CD4-positive, alpha-beta T cell (primary cell): ENCODE data around the gene ZNF37A. TPM values are rescaled to one million over a fixed set of nuclear protein-coding genes. Genes with fewer than 3 reads are reported as not detected.

ENCODE experiments used
- ATAC-seq: fragments of 200-7000 bp; cut with Tn5 transposase; one replicate; pipeline ENCODE4 v1.10.0; 2022; ENCODE audit warnings: mild to moderate bottlenecking; ENCODE audit not compliant: poor library complexity
- CTCF ChIA-PET: fragments of 350-600 bp; sonication (Branson Sonifier 250); formaldehyde crosslinking; loops from one replicate; lab custom pipeline; 2021; ENCODE audit warnings: antibody characterized with exemption, inconsistent platforms; lab: Charles Lee
- POLR2A ChIA-PET: fragments of 350-600 bp; sonication (Branson Sonifier 250); formaldehyde crosslinking; loops from one replicate; lab custom pipeline; 2021; ENCODE audit warnings: antibody characterized with exemption, inconsistent platforms; lab: Charles Lee
- DNase-seq, 14 experiments: peaks; one replicate each; pipeline ENCODE4 v3.0.0-alpha.2; 2013 to 2020; ENCODE audit warnings: mixed read lengths in 2 of 14
- H3K27ac ChIP-seq, 2 donors: one replicate each; pipeline versions ENCODE4 v1.5.1 to v1.7.0; 2013; ENCODE audit warnings: low read length in 2 of 2, low read depth in 1 of 2, mild to moderate bottlenecking in 1 of 2
- H3K27me3 ChIP-seq, 2 experiments: 1 replicate in 1 of 2; 2 replicates in 1 of 2; pipeline versions ENCODE4 v1.6.1 to v1.7.0; 2013; ENCODE audit warnings: low read length in 2 of 2, control low read depth in 1 of 2, mild to moderate bottlenecking in 1 of 2, moderate library complexity in 1 of 2; ENCODE audit not compliant: insufficient read depth in 2 of 2, control insufficient read depth in 1 of 2
- H3K36me3 ChIP-seq: one replicate; pipeline ENCODE4 v1.6.1; 2013; ENCODE audit warnings: low read length, control low read depth; ENCODE audit not compliant: insufficient read depth
- H3K4me1 ChIP-seq: one replicate; pipeline ENCODE4 v1.6.1; 2013; ENCODE audit warnings: low read length, control low read depth; ENCODE audit not compliant: insufficient read depth
- H3K4me3 ChIP-seq: one replicate; pipeline ENCODE4 v1.5.1; 2013; ENCODE audit warnings: mild to moderate bottlenecking, low read length, moderate library complexity
- H3K9me3 ChIP-seq, 2 experiments: 1 replicate in 1 of 2; 2 replicates in 1 of 2; pipeline versions ENCODE4 v1.6.1 to v1.7.0; 2013; ENCODE audit warnings: low read length in 2 of 2, mild to moderate bottlenecking in 2 of 2, control low read depth in 1 of 2, moderate library complexity in 1 of 2; ENCODE audit not compliant: control insufficient read depth in 1 of 2, insufficient read depth in 1 of 2
- H3K27ac Mint-ChIP-seq: one replicate; pipeline ENCODE4 v1.8.0; 2020; ENCODE audit warnings: mixed read lengths
- H3K27me3 Mint-ChIP-seq: one replicate; pipeline ENCODE4 v1.8.0; 2021; ENCODE audit warnings: mixed read lengths
- H3K36me3 Mint-ChIP-seq: one replicate; pipeline ENCODE4 v1.8.0; 2021; ENCODE audit warnings: low read depth, mixed read lengths
- H3K4me1 Mint-ChIP-seq: one replicate; pipeline ENCODE4 v1.8.0; 2021; ENCODE audit warnings: low read depth, mixed read lengths
- H3K4me3 Mint-ChIP-seq: one replicate; pipeline ENCODE4 v1.8.0; 2020; ENCODE audit warnings: mild to moderate bottlenecking, mixed read lengths
- H3K9me3 Mint-ChIP-seq: one replicate; pipeline ENCODE4 v1.8.0; 2020; ENCODE audit warnings: mixed read lengths
- intact Hi-C, 2 experiments: fragments of 100-400 bp; cut with DNase I in 1 of 2; cut with micrococcal nuclease in 1 of 2; formaldehyde crosslinking; loops; one replicate each; pipeline versions ENCODE4 v1.15.1 to v1.9.0; 2023 to 2025; cut with DNase I, micrococcal nuclease
- total RNA-seq, 174 experiments: library from RNA in 2 of 174; stranded (reverse) in 2 of 174; gene quantifications; one replicate each; pipeline ENCODE4 v1.2.3 and lab custom pipeline; 2021 to 2026
- TF ChIP-seq, protein P1 (sequence below): fragments of 200-600 bp; IDR thresholded peaks from one replicate; pipeline ENCODE4 v1.8.0; 2022; ENCODE audit warnings: antibody characterized with exemption, mild to moderate bottlenecking

Gene ZNF37A
- total RNA-seq, 2 experiments from 2014 or later, result 14.7 to 15.4 TPM

DNA sequence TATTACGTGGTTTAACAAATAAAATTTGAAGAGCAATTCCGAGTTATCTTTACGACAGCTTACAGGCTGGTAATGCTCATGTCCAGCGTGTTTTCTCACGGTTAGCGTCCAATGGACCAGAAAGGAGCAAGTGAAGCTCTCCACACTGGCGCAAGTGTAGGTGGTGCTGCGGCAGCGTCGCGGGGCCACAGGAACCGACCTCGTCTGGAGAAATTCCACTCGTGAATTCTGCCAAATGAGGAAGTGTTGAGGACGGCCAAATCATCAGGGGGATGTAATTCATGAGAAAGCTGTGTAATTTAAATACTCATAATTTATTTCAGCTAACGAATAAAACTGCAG lies 350 bp upstream of the ZNF37A start:
- Mint-ChIP-seq H3K27me3 (no peaks in the 10 kb centered on the region), H3K4me1 (peaks cover 40% of the 10 kb centered on the region), H3K9me3 (peaks cover 5% of the 10 kb centered on the region), H3K4me3 (peak overlapping the region; percentile 90), H3K27ac (peak overlapping the region; percentile 95), H3K36me3 (peaks cover 51% of the 10 kb centered on the region)
- ChIA-PET POLR2A (interaction anchor here (2.3 to 3.3 kb wide), 3 partner anchors 83 to 309 kb away, joined by 10 to 19 read pairs (median 15); partner anchors contain the start of genes ZNF25 and ZNF33A), CTCF (interaction anchor here (0.7 to 2.9 kb wide), 2 partner anchors 20 to 118 kb away, joined by 3 to 31 read pairs; partner anchors contain the start of gene ZNF25)
- intact Hi-C loops, result loop anchor here (1.0 to 10.0 kb wide), 7 partner anchors 83 to 311 kb away; partner anchors contain the start of genes ZNF248 (in 2 of the 2), ZNF25 (in 2 of the 2) and ZNF33A (in 1 of the 2)
- TF ChIP-seq, protein P1, sequence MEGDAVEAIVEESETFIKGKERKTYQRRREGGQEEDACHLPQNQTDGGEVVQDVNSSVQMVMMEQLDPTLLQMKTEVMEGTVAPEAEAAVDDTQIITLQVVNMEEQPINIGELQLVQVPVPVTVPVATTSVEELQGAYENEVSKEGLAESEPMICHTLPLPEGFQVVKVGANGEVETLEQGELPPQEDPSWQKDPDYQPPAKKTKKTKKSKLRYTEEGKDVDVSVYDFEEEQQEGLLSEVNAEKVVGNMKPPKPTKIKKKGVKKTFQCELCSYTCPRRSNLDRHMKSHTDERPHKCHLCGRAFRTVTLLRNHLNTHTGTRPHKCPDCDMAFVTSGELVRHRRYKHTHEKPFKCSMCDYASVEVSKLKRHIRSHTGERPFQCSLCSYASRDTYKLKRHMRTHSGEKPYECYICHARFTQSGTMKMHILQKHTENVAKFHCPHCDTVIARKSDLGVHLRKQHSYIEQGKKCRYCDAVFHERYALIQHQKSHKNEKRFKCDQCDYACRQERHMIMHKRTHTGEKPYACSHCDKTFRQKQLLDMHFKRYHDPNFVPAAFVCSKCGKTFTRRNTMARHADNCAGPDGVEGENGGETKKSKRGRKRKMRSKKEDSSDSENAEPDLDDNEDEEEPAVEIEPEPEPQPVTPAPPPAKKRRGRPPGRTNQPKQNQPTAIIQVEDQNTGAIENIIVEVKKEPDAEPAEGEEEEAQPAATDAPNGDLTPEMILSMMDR, result no peak
- no peak overlapping the region for H3K27ac ChIP-seq
- H3K27me3 ChIP-seq, result no peaks in the 10 kb centered on the region
- peaks cover 23% of the 10 kb centered on the region for H3K4me1 ChIP-seq
- peak overlapping the region; percentile 94 for H3K4me3 ChIP-seq
- peaks cover 26% of the 10 kb centered on the region for H3K36me3 ChIP-seq
- DNase-seq, result no peak
- no peaks in the 10 kb centered on the region for H3K9me3 ChIP-seq
- no peak for ATAC-seq

DNA sequence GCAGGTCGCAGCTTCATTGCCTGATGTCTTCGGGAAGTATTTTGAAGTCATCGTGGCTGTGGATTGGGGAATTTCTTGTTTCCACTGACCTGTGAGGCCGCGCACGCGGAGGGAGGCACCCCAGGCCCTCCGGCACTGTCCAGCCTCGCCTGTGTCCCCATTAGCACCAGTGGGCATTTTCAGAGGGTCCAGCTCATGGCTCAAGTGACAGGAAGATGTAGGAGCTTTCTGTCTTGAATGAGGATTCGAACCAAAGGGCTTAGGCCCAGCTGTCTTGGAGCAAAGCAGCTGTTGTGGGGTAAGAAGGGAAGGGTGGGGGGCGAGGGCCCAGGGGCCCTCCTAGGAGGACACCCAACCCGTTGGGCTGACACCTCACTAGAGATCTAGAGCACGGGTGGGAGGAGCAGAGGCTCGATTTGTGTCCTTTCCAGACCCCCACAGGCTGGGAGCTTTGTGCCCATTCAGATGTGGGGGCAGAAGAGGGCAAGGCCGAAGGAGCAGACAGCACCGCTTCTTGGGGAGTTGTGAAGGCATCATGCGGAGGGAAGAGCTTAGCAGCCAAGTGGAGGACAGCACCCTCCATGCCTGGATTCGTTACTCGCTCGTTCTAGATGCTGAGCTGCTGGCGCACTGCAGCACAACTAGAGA lies 914 bp downstream of the ZNF37A start:
- intact Hi-C loops, result loop anchor here (1.0 to 10.0 kb wide), 7 partner anchors 85 to 310 kb away; partner anchors contain the start of genes ZNF248 (in 2 of the 2), ZNF25 (in 2 of the 2) and ZNF33A (in 1 of the 2)

GRCh38 chr10:38102880-38103279 lies 8.7 kb downstream of the ZNF37A start:
- H3K36me3 ChIP-seq, result peaks cover 63% of the 10 kb centered on the region
- H3K9me3 Mint-ChIP-seq, result peaks cover 23% of the 10 kb centered on the region
- H3K27me3 ChIP-seq, result no peaks in the 10 kb centered on the region
- H3K27ac Mint-ChIP-seq, result no peak overlapping the region
- ChIA-PET CTCF (no interaction called here), POLR2A (no interaction called here)
- H3K4me1 ChIP-seq, result no peaks in the 10 kb centered on the region
- H3K36me3 Mint-ChIP-seq, result peaks cover 100% of the 10 kb centered on the region
- no peak overlapping the region for H3K4me3 Mint-ChIP-seq
- H3K4me3 ChIP-seq, result no peak overlapping the region
- intact Hi-C loops, result no loop called here
- TF ChIP-seq, protein P1, result no peak
- H3K27me3 Mint-ChIP-seq, result no peaks in the 10 kb centered on the region
- peaks cover 8% of the 10 kb centered on the region for H3K4me1 Mint-ChIP-seq
- DNase-seq, result no peak
- ATAC-seq, result no peak
- H3K9me3 ChIP-seq, result peaks cover 8 to 43% of the 10 kb centered on the region in 2 experiments
- no peak overlapping the region for H3K27ac ChIP-seq

More for the DNA sequence above, 914 bp downstream of the ZNF37A start:
- Histone ChIP-seq H3K4me3 (peak overlapping the region; percentile 94), H3K27me3 (no peaks in the 10 kb centered on the region), H3K27ac (peak overlapping the region in 1 of 2 donors; percentile 76), H3K4me1 (peaks cover 23% of the 10 kb centered on the region), H3K36me3 (peaks cover 39% of the 10 kb centered on the region), H3K9me3 (peaks cover 0 to under 1% of the 10 kb centered on the region in 2 experiments)
- DNase-seq (peak in 2 of 14 experiments; percentile 6 to 8), ATAC-seq (no peak)
- TF ChIP-seq, protein P1, result no peak
- peak overlapping the region; percentile 95 for H3K27ac Mint-ChIP-seq
- peak overlapping the region; percentile 90 for H3K4me3 Mint-ChIP-seq
- peaks cover 63% of the 10 kb centered on the region for H3K36me3 Mint-ChIP-seq
- H3K9me3 Mint-ChIP-seq, result peaks cover 5% of the 10 kb centered on the region
- ChIA-PET CTCF (interaction anchor here (2.9 kb wide), 1 partner anchor 119 kb away, joined by 31 read pairs; the partner anchor contains the start of gene ZNF25), POLR2A (interaction anchor here (1.0 to 3.3 kb wide), 3 partner anchors 85 to 307 kb away, joined by 6 to 19 read pairs (median 10); partner anchors contain the start of genes ZNF25 and ZNF33A)
- H3K4me1 Mint-ChIP-seq, result peaks cover 40% of the 10 kb centered on the region
- H3K27me3 Mint-ChIP-seq, result no peaks in the 10 kb centered on the region
